Measurements from ENCODE around the gene FAM32A.

DNA sequence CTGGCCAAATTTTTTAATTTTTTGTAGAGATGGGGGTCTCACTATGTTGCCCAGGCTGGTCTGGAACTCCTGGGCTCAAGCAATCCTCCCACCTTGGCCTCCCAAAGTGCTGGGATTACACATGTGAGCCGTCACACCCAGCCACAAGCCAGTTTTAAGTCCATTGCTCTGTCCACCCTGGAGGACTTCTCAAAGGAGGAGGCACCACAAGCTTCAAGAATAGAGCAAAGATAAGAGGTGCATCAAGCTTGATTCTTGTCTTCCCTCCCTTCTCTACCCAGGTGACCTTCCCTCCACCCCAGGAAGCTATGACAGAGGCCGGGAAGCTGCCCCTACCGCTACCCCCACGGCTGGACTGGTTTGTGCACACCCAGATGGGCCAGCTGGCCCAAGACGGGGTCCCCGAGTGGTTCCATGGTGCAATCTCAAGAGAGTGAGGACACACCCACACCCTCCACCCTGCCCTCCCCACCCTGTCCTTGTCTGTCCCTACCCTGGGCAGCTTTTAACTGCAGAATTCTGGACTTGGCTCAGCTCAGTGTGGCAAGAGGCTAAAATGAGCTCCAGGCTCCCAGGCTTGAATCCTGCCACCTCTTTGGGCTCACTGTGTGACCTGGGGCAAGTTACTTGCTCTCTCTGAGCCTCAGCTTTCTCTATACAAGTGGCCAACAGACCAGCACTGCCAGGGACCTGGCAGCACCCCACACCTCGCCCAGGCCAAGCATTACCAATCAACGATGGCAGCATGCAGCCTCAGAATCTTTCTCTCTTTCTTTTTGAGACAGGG is 36.6 kb upstream of the FAM32A start:
- TF ChIP-seq EZH2phosphoT487 (IDR thresholded peaks at IDR 0.05; ENCODE audit: borderline replicate concordance, low read length) (no peak), EZH2 (IDR thresholded peaks at IDR 0.05; ENCODE audit: low read length, unreplicated experiment) (no peak)
- TF ChIP-seq, protein P1, sequence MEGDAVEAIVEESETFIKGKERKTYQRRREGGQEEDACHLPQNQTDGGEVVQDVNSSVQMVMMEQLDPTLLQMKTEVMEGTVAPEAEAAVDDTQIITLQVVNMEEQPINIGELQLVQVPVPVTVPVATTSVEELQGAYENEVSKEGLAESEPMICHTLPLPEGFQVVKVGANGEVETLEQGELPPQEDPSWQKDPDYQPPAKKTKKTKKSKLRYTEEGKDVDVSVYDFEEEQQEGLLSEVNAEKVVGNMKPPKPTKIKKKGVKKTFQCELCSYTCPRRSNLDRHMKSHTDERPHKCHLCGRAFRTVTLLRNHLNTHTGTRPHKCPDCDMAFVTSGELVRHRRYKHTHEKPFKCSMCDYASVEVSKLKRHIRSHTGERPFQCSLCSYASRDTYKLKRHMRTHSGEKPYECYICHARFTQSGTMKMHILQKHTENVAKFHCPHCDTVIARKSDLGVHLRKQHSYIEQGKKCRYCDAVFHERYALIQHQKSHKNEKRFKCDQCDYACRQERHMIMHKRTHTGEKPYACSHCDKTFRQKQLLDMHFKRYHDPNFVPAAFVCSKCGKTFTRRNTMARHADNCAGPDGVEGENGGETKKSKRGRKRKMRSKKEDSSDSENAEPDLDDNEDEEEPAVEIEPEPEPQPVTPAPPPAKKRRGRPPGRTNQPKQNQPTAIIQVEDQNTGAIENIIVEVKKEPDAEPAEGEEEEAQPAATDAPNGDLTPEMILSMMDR (conservative IDR thresholded peaks at IDR 0.05; ENCODE audit: low read depth, low read length): no peak

All from PC-3 (cell line).